HG03060 (cell line): Measurements from ENCODE around the gene KIF13A.
A peak's percentile ranks its signal among the peaks of the same experiment; 100 is the strongest.
"Not testable (repeated sequence)": the region's sequence is repeated elsewhere in the genome, so short reads cannot be mapped to it uniquely, and the experiment has no call there.

ENCODE experiments used
- ATAC-seq: cut with Tn5 transposase; IDR thresholded peaks from one replicate; pipeline ENCODE4 v1.9.1; 2021; ENCODE audit warnings: low read depth, moderate number of reproducible peaks; ENCODE audit not compliant: unreplicated experiment

KIF13A gene

DNA sequence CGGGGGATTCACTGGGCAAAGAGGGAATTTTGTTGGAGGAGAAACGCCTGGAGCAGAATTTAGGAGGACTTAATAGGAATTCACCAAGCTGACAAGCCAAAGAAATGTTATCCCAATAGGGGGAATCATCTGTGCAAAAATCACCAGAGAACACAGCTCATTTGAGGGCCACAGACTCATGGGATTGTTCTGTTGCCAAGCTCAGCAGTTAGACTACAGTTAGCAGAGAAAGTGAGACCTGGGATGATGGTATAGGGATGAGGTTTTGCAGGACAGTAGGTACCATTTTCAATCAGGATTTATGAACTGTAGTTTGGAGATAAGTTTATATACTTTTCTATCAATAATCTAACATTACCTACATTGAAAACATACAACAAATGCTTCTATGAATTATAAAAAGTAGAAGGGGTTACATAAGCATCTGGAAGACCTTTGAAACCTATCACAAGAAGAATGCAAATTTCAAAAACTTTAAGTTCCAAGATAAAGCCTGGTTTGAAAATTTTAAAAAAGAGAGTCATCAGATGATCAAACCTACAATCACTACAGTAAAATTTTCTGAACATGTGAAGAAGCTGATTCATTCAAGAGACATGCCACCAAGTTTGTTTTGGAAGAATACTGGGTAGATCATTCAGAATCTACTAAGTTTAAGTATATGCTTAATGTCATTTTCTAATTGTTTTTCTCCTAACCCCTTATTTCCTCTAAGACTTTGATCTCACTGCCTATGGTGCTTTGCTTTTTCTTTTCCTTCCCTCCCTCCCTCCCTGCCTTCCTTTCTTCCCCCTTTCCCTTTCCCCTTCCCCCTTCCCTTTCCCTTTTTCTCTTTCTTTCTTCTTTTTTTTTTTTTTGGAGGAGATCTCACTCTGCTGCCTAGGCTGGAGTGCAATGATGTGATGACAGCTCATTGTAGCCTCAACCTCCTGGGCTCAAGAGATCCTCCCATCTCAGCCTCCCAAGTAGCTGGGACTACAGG lies 81.5 kb downstream of the KIF13A start:
- ATAC-seq, result no peak

DNA sequence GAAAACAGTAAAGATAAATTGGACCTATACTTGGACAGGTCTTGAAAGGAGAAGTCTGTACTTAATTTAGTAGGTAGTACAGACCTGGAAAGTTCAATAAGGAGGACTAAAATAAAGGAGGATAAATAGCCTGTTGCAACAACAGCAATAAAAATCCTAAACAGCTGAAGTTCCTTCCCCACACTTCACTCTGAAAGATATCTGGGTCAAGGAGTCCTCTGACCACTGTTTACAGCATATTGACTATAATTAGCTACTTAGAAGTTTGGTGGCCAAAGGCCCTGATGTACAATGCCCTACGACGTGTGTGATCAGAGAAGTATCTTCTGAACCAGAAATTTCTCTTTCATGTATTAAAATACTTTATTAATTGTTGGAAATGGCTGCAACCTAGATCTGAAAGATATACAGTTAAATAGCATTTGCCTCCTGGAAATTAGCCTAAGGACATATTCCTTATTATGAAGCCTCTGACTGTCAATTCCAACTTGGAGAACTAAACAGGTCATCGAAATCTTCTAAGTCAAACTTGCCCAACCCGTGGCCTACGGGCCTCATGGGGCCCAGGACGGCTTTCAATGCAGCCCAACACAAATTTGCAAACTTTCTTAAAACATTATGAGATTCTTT lies 82.8 kb downstream of the KIF13A start:
- ATAC-seq, result no peak

DNA sequence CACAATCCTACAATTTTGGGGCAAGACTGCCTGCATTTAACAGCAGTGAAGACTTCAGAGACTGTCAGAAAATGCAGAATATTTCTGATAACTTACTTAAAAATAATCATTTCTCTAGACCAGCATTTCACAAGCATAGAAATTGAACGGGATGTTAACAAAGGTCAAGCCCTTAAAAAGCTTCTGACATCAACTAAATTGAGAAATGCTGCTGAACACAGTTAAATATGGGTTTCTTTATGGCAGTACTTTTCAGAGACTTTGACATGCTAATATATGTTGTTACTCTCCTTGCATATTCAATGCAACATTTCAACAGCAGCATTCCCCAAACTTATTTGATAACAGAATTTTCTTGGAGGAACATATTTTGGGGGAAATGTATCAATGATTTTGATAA lies 84.5 kb downstream of the KIF13A start:
- ATAC-seq, result no peak

DNA sequence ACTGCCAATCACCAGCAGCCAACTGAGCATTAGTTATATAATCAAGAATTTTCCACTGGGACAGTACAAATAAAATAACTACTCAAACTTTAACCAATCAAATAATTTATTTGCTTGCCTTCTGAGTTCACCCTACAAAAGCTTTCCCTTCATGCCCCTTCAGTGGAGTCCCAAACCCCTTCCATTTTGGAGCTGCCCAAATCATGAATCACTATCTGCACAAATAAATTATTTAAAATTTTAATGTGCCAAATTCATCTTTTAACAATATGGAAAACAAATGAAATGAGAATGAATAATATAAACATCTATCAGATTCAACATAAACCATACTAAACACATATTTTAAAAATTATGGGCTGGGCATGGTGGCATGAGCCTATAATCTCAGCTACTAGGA lies 85.9 kb downstream of the KIF13A start:
- no peak for ATAC-seq

DNA sequence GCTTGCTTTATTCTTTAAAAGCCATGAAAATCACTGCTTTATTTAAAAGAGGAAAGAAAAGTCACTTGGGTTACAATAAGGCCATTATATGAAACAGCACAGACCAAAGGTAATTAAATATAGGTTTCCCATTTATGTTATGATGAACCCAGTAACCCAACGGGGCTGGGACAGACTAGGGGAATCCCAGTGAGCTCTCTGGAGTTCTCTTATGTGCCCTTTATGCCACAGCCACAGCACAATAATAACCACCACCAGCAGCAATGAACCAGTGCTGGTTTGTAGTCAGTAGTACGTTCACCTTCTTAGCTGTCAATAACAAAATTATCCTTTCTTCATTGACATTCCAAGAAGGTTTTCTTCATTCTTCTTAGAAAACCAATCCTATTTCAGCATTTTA lies 87.4 kb downstream of the KIF13A start:
- no peak for ATAC-seq

DNA sequence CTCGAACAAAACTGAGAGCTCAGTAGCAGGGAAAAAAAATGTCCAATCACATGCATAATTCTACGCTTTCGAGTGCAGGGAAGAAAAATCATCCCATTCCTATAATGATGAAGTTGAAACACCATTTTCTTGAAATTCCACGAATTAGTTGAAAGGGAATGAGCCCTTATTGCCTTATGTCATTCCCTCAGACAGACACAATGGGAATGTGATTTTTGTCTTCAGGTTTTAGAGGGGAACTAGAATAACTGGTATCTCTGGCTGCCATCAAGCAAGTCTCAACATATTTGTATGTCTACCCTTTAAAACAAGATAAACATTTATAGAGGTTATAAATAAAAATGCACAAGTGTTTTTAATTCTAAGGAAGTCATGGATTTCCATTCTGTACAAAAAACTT lies 87.9 kb downstream of the KIF13A start:
- ATAC-seq, result no peak

DNA sequence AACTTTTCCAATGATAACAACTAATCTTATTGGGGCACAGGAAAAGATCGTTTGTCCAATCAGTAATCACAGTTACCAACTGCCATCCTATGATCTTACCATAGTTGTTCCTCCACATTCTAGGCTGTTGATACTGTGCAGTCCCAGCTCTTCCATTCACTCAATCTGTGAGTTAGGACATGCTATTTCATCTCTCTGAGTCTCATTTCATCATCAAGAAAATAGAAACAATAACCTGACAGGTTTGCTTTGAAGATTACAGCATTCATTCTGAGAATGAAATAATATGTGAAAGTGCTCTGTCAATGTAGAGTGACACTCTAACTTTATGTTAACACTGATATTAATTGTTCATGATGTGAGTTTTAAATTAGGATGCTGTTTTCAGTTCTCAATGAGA lies 89.8 kb downstream of the KIF13A start:
- no peak for ATAC-seq

DNA sequence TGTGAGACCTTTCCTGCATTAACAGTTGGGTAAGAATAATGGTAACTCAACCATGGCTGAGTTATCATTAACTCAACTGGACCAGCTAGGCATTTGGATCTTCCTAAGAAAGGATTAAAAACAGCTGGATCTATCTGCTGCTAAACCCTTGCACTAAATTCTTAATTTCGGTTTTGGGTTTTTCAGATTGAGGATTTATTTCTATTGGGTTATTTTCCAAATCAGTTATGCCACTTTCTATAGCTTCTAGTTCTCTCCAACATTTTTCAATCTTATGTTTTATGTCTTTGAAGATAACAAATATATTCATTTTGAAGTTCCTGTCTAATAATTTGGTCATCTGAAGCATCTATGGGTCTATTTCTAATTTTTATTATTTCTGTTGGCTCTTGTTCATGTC lies 92.5 kb downstream of the KIF13A start:
- ATAC-seq, result no peak

DNA sequence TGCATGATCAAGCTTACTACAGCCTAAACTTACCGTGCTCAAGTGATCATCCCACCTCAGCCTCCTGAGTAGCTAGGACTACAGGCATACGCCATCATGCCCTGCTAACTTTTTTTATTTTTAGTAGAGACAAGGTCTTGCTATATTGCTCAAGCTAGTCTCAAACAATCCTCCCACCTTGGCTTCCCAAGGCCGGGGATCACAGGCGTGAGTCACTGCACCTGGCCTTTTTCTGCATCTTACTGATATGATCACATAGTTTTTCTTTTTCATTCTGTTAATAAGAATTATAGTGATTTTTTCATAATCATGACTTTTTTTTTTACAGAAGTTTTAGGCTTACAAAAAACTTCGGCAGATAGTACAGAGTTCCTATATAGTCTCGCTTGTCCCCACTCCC lies 93.2 kb downstream of the KIF13A start:
- no peak for ATAC-seq

DNA sequence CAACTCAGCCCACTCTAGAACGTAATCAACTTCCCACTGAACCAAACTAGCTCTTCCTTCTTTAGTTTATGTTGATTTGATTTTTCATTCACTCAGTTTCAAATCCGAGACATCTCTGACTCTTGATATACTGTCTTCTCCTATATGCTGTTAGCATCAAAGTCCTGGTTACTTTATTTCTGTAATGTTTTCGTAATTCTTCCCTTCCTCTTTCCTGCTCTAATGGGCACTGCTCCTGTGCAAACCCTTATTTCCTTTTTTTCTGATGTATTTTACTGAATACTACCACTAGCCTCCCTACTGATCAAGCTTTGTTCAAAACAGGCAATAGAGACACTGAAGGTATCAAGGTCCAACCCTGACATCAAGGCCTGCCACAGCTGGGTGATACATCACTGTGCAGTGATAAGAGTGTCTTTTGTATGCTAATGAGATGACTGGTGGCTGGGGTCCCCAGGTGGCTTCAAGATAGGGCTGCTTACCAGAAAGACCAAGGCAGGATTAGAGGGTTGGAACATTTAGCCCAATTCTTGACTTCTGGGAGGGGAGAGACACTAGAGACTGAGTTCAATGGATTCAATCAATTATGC lies 95.2 kb downstream of the KIF13A start:
- ATAC-seq, result no peak

DNA sequence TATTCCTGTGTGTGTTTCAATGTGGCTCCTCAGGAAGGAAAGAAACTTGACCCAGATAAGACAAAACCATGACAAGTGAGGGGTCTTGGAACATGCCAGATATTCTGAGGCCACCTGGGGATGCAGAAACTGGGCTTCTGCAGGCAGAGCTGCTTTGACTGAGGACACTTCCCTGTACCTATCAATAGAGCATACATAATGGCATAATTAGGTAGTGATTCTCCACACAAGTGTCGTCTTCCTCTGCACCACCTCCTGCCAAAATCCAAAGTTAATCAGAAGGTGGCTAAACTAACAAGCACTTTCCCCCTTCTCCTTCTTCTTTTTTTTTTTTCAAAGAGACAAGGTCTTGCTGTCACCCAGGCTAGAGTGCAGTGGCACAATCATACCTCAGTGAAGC lies 97.1 kb downstream of the KIF13A start:
- ATAC-seq, result no peak

DNA sequence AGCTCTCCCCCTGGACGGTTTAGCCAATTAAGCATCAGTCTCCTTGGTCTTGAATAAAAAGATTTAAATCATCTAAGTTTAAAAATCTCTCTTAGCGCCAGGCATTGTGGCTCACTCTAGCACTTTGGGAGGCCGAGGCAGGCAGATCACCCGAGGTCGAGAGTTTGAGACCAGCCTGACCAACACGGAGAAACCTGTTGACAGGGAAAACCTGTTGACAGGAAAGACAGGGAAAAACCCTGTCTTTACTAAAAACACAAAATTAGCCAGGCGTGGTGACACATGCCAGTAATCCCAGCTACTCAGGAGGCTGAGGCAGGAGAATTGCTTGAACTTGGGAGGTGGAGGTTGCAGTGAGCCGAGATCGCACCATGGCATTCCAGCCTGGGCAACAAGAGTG lies 97.7 kb downstream of the KIF13A start:
- ATAC-seq, result not testable (repeated sequence)

DNA sequence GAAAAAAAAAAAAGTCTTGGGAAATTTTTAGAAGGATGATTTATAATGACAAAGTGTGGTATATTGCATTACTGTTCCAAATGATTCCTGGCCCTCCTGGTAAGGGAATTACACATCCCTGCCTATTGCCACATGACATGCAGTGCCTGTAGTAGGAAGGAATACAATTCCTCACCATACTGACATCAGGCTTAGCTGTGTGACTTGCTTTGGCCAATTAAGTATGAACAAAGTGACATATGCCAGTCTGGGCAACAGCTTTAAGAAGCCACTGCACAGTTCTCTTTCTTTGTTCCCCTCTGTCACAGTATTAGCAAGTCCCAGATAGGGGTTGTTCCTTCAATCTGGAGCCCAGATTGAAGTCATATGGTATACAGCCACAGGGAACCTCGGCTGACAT lies 100.5 kb downstream of the KIF13A start:
- no peak for ATAC-seq

DNA sequence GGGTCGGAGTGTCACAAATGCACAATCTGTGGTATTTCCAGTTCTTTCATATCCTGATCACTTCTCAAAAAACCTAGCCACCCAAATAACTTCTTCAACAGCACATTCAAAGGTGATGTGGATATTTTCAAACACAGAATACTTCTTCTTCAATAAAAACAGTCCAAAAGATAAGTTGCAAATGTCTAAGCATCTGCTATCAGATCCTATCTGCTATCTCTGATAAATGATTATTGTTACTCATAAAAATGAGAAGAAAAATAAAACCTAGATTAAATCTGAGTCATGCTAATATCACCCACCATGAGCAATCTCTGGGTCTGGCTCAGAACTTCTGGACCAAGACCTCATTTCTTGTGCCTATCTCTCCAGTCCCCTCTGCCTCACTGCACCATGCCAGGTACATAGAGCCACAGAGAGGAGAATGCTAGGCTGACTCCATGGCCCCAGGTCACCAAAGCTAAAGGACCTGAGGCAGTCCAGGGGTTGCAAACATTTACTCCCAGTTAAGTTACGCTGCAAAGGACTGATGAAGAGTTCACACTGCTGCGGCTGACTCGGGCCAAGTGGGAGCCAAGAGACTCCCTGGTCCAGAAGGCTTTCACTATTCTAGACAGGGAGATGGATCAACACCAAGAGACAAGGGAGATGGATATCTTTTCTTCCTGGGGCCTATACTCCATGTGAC lies 101.4 kb downstream of the KIF13A start:
- no peak for ATAC-seq

DNA sequence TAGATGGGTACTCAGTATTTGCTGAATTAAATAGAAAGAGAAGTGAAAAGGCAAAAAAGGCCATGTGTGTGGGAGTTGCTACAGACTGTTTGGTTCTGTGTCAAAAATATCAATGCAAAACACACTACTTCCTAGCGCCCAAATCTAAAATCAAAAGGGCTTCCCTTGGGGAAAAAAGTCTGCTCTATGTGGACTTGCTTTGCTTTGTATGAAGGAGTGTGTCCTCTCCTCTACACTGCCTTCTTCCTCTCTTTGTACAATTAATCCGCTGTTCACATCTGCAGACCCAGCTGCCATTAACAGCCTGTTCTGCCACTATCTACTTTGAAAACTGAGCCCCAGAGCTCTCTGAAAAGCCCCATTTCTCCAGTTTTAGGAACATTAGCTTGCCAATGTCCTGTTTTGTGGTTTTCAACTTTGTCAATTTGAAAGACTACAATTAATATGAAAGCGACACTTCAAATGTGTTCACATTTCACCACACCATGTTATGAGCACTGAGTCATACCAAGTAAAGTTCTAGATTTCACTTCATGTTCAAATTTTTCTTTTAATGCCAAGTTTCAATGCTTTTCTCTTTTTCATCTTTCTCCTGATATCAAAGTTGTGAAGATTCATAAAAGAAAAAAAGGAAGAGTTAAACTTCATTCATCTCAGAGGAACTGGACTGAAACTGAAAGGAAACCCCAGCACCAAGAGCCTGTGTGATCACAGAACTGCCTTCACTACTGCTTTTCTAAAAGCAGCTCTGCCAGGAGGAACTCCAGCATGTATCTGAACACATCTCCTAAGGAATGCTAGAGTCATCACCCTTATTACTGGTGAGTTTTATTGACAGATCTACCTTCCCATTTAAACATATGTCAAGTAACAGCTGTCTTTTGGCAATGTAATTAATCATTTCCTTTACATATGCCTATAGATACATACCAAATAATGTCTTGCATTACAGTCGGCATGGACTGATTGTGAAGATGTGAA lies 102.6 kb downstream of the KIF13A start:
- ATAC-seq, result peak; percentile 74

DNA sequence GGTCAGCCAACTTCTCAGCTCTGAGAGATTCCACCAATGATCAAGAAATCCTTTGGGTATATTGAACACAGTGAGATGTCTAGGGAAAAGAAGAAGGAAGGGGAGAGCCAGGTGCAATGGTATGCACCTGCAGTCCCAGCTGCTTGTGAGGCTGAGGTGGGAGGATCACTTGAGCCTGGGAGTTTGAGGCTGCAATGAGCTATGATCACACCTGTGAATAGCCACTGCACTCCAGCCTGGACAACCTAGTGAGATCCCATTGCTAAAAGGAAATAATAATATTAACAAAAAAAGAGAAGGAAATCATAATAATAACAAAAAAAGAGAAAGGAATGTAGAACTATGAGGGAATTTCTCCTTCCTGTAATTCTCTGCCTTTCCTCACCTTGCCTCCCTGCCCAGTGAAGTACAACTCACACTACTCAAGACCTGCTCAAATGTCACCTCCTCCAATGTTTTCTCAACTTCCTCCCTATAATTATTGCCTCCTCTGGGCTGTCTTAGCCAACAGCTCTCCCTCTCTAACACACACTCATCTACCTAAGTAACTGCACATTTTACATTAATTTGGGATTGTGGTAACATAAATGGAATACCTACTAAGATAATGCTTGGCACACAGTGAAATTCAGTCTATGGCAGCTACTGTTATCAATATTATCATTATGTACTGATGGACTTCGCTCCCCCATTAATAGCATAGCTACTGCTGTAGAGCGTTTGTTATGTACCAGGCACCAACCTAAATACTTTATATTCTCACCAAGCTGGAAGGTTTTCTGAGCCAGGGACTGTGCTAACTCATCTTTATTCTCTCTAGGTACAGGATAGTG lies 103.6 kb downstream of the KIF13A start:
- ATAC-seq, result no peak

DNA sequence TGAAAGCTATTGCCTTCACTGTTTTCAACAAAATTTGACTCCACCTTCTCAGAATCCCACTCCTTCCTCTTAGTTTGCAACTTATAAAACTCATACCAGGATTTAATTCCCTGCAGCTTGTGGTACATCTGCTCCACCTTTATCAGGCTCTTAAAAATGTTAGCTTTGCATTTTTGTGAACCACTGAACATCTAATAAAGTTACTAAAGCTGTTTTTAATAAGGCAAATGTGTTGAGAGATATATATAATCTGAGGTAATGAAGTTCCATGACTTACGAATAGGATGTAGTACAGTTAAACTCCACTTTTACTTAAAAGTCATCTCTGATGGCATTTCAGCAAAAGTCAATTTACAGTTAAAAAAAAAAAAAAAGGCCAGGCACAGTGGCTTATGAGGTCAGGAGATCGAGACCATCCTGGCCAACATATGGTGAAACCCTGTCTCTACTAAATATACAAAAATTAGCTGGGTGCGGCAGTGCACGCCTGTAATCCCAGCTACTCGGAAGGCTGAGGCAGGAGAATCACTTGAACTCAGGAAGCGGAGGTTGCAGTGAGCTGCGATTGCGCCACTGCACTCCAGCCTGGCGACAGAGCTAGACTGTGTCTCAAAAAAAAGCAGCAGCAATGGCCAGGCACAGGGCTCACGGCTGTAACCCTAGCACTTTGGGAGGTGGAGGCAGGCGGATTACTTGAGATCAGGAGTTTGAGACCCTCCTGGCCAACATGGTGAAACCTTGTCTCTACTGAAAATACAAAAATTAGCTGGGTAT lies 106.2 kb downstream of the KIF13A start:
- no peak for ATAC-seq

DNA sequence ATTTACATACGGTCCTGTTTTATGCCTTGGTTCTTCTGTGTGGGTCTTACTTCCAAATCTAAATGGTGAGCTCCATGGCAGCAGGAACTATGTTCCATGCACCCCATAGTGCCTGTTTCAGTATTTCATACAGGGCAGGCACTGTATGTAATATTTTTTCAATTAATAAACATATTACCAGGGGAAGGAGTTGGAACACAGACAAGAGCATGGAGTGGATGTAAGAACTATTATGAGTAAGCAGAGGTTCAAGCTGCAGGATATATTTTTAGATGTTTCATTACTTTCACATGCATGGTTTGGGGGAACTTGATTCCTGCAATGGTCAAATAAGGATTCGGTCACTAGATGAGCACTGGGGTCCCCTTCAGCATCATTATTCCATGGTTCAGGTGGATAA lies 108.3 kb downstream of the KIF13A start:
- no peak for ATAC-seq
